ENCODE results near the gene HMGCS1. TPM values are rescaled to one million over a fixed set of nuclear protein-coding genes. Genes with fewer than 3 reads are reported as not detected.
A peak's percentile ranks its signal among the peaks of the same experiment; 100 is the strongest.

The HMGCS1 gene
- total RNA-seq, 1 donor from 2014 or later: 49.1 TPM

DNA sequence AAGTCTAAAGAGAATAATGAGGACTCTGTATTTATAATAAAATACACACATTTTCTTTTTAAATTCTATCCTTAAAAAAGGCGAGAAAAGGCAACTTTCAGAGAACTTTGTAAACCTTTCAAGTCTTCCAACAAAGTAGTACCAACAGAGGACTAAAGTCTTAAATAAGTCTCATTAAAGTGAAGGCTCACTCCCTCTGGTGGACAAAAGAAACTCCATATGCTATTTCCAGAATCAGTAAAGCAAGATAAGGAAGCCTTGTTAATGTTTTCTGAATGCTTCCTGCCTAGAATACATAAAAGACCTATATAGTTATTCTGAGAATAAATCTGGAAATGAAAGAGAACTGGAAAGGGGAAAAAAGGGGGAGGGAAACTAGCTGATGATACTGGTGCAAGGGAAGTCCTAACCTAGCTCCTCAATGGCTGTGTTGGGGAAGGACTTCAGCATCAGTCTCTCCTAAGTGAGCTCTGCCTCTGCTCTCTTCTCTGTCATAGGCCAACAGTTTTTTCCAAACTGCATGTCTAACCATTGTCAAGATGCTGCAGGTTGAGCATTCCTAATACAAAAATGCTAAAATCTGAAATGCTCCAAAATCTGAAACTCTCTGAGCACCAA lies 7.2 kb downstream of the HMGCS1 start:
- H3K4me1 Mint-ChIP-seq (ENCODE audit: unreplicated experiment): peaks cover 72% of the 10 kb centered on the region
- peaks cover 2% of the 10 kb centered on the region for H3K36me3 Mint-ChIP-seq (ENCODE audit: unreplicated experiment)
- no peak for DNase-seq (ENCODE audit: extremely low spot score, unreplicated experiment)

DNA sequence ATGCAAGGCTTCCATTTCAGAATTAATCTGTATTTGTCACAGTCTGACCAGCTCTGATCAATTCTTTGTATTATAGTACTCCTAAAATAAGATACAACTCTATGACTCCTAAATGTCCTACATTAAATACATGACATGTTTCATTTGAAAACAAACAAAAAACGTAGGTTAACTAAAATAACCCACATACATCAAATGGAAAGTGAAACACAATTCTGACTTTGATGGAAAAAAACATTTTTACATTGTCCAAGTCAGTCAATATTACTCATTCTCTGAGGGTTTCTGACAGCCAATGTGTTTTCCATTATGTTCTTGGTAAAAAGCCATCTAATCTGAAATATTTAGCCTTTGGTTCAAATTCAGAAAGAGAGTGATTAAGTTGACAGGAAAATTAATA lies 8.7 kb downstream of the HMGCS1 start:
- DNase-seq (ENCODE audit: extremely low spot score, unreplicated experiment): no peak

More for the DNA sequence above, 7.2 kb downstream of the HMGCS1 start:
- TF ChIP-seq, protein P1, sequence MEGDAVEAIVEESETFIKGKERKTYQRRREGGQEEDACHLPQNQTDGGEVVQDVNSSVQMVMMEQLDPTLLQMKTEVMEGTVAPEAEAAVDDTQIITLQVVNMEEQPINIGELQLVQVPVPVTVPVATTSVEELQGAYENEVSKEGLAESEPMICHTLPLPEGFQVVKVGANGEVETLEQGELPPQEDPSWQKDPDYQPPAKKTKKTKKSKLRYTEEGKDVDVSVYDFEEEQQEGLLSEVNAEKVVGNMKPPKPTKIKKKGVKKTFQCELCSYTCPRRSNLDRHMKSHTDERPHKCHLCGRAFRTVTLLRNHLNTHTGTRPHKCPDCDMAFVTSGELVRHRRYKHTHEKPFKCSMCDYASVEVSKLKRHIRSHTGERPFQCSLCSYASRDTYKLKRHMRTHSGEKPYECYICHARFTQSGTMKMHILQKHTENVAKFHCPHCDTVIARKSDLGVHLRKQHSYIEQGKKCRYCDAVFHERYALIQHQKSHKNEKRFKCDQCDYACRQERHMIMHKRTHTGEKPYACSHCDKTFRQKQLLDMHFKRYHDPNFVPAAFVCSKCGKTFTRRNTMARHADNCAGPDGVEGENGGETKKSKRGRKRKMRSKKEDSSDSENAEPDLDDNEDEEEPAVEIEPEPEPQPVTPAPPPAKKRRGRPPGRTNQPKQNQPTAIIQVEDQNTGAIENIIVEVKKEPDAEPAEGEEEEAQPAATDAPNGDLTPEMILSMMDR (IDR thresholded peaks at IDR 0.05): peak; percentile 76
- Mint-ChIP-seq H3K27me3 (ENCODE audit: unreplicated experiment) (no peaks in the 10 kb centered on the region), H3K9me3 (ENCODE audit: unreplicated experiment) (no peaks in the 10 kb centered on the region), H3K4me3 (ENCODE audit: unreplicated experiment) (no peak overlapping the region), H3K27ac (ENCODE audit: unreplicated experiment) (peak overlapping the region; percentile 48)

DNA sequence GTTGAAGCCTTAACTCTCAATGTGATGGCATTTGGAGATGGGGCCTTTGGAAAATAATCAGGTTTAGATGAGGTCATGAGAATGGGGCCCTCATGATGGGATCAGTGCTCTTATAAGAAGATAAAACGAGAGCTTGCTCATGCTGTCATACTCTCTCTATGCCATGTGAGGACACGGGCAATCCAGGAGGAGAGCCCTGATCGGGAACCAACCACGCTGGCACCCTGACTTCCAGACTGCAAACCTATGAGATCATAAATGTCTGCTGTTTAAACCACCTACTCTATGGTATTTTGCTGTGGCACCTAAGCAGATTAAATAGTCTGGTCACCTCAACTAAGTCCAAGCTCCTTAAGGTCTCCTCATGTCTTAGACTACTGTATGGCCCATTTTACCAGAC lies 10.0 kb downstream of the HMGCS1 start:
- peaks cover 13% of the 10 kb centered on the region for H3K36me3 Mint-ChIP-seq (ENCODE audit: unreplicated experiment)
- DNase-seq (ENCODE audit: extremely low spot score, unreplicated experiment): no peak
- H3K9me3 Mint-ChIP-seq (ENCODE audit: unreplicated experiment): no peaks in the 10 kb centered on the region
- no peak overlapping the region for H3K4me3 Mint-ChIP-seq (ENCODE audit: unreplicated experiment)
- TF ChIP-seq, protein P1 (IDR thresholded peaks at IDR 0.05): no peak
- peaks cover 50% of the 10 kb centered on the region for H3K4me1 Mint-ChIP-seq (ENCODE audit: unreplicated experiment)
- no peaks in the 10 kb centered on the region for H3K27me3 Mint-ChIP-seq (ENCODE audit: unreplicated experiment)
- peak overlapping the region; percentile 75 for H3K27ac Mint-ChIP-seq (ENCODE audit: unreplicated experiment)

More for the DNA sequence above, 8.7 kb downstream of the HMGCS1 start:
- peaks cover 62% of the 10 kb centered on the region for H3K4me1 Mint-ChIP-seq (ENCODE audit: unreplicated experiment)
- peaks cover 7% of the 10 kb centered on the region for H3K36me3 Mint-ChIP-seq (ENCODE audit: unreplicated experiment)
- no peaks in the 10 kb centered on the region for H3K9me3 Mint-ChIP-seq (ENCODE audit: unreplicated experiment)
- H3K27me3 Mint-ChIP-seq (ENCODE audit: unreplicated experiment): no peaks in the 10 kb centered on the region
- TF ChIP-seq, protein P1 (IDR thresholded peaks at IDR 0.05): no peak
- peak overlapping the region; percentile 75 for H3K27ac Mint-ChIP-seq (ENCODE audit: unreplicated experiment)
- peak overlapping the region; percentile 50 for H3K4me3 Mint-ChIP-seq (ENCODE audit: unreplicated experiment)

DNA sequence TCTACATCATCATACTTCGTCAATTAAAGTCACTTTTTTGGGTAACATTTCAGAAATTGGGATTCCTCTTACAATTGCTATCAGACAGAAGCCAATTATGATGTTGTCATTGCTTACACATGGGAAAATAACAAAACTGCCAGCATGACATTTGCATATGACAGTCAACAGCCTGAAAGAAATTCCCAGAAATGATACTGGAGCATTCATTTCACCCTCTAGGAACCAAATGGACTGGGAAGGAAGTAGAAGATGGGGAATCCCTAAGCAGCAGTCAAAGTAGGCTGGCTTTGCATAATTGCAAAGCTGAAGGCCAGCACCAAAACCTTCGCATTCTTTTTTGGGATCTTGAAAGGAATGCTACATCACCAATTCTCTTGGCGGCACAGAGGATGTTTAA lies 10.7 kb downstream of the HMGCS1 start:
- Mint-ChIP-seq H3K27me3 (ENCODE audit: unreplicated experiment) (no peaks in the 10 kb centered on the region), H3K4me1 (ENCODE audit: unreplicated experiment) (peaks cover 44% of the 10 kb centered on the region), H3K36me3 (ENCODE audit: unreplicated experiment) (peaks cover 18% of the 10 kb centered on the region), H3K4me3 (ENCODE audit: unreplicated experiment) (no peak overlapping the region), H3K27ac (ENCODE audit: unreplicated experiment) (peak overlapping the region; percentile 78), H3K9me3 (ENCODE audit: unreplicated experiment) (no peaks in the 10 kb centered on the region)
- TF ChIP-seq, protein P1 (IDR thresholded peaks at IDR 0.05): no peak
- DNase-seq (ENCODE audit: extremely low spot score, unreplicated experiment): no peak

DNA sequence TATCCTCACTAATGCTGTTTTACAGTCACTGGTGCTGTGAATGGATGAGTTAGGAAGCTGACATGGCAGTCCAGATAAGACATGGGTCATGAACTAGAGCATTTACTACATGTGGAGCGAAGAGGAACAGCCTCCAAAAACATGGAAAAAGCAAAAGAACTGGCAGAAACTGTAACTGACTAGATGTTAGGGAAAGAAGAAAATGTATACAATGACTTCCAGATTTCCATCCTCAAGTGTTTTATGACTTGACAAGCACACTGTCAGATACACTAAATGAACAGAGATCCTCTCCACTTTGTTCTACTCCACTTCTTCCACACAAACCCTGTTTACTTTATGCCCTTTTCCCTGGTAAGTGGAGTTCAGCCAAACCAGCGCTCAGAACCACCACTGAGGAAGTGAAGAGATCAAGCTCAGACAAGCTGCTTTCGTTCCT lies 11.5 kb downstream of the HMGCS1 start:
- H3K27me3 Mint-ChIP-seq (ENCODE audit: unreplicated experiment): no peaks in the 10 kb centered on the region
- DNase-seq (ENCODE audit: extremely low spot score, unreplicated experiment): no peak
- no peaks in the 10 kb centered on the region for H3K9me3 Mint-ChIP-seq (ENCODE audit: unreplicated experiment)
- no peak overlapping the region for H3K4me3 Mint-ChIP-seq (ENCODE audit: unreplicated experiment)
- H3K27ac Mint-ChIP-seq (ENCODE audit: unreplicated experiment): peak overlapping the region; percentile 78
- H3K4me1 Mint-ChIP-seq (ENCODE audit: unreplicated experiment): peaks cover 44% of the 10 kb centered on the region
- TF ChIP-seq, protein P1 (IDR thresholded peaks at IDR 0.05): no peak
- peaks cover 19% of the 10 kb centered on the region for H3K36me3 Mint-ChIP-seq (ENCODE audit: unreplicated experiment)
